T-cell (primary cell): Measurements from ENCODE around the gene LRRC34. TPM values are rescaled to one million over a fixed set of nuclear protein-coding genes. Genes with fewer than 3 reads are reported as not detected.

Source experiments
- ATAC-seq, 4 experiments: fragments of 200-7000 bp in 3 of 4; fragments of 150-1000 bp in 1 of 4; cut with Tn5 transposase; replicated peaks in 1 of 4; 1 replicate in 3 of 4; 2 replicates in 1 of 4; pipeline ENCODE4 v1.10.0; 2021; ENCODE audit warnings: moderate library complexity in 3 of 4, mild to moderate bottlenecking in 2 of 4, moderate number of reproducible peaks in 1 of 4
- CTCF ChIA-PET, 2 donors: fragments of 300-600 bp; sonication (Branson Sonifier 250); formaldehyde crosslinking; loops; one replicate each; lab custom pipeline; 2022; ENCODE audit warnings: antibody characterized with exemption in 2 of 2; lab: Charles Lee
- POLR2A ChIA-PET, 2 donors: fragments of 300-600 bp; sonication (Branson Sonifier 250); formaldehyde crosslinking; loops; one replicate each; lab custom pipeline; 2022; ENCODE audit warnings: antibody characterized with exemption in 2 of 2; lab: Charles Lee
- DNase-seq, 35 experiments: peaks; one replicate each; pipeline versions ENCODE4 v3.0.0 to v3.0.0-alpha.2; 2013 to 2023
- H3K27ac ChIP-seq: one replicate; pipeline ENCODE4 v1.5.1; 2013; ENCODE audit warnings: low read length
- H3K27me3 ChIP-seq, 2 experiments: replicated peaks in 1 of 2; 1 replicate in 1 of 2; 2 replicates in 1 of 2; pipeline versions ENCODE4 v1.6.1 to v1.7.0; 2013; ENCODE audit warnings: low read length in 1 of 2, mixed read lengths in 1 of 2; ENCODE audit not compliant: control insufficient read depth in 2 of 2, insufficient read depth in 2 of 2; ENCODE audit errors: extremely low read depth in 1 of 2
- H3K36me3 ChIP-seq, 2 donors: 1 replicate in 1 of 2; 2 replicates in 1 of 2; pipeline versions ENCODE4 v1.6.1 to v1.7.0; 2013; ENCODE audit warnings: low read length in 1 of 2; ENCODE audit not compliant: control insufficient read depth in 2 of 2, insufficient read depth in 1 of 2; ENCODE audit errors: extremely low read depth in 1 of 2
- H3K4me1 ChIP-seq, 2 experiments: 1 replicate in 1 of 2; 2 replicates in 1 of 2; pipeline versions ENCODE4 v1.6.1 to v1.7.0; 2013; ENCODE audit warnings: low read length in 2 of 2, mixed read lengths in 1 of 2; ENCODE audit not compliant: insufficient read depth in 2 of 2, control insufficient read depth in 1 of 2; ENCODE audit errors: extremely low read depth in 1 of 2
- H3K4me3 ChIP-seq, 2 donors: 1 replicate in 1 of 2; 2 replicates in 1 of 2; pipeline versions ENCODE4 v1.5.1 to v1.7.0; 2013; ENCODE audit warnings: mild to moderate bottlenecking in 2 of 2, low read length in 1 of 2, moderate library complexity in 1 of 2; ENCODE audit not compliant: control insufficient read depth in 1 of 2; ENCODE audit errors: extremely low read depth in 1 of 2
- H3K9me3 ChIP-seq: 2 replicates; pipeline ENCODE4 v1.7.0; 2013
- H3K27ac Mint-ChIP-seq, 2 donors: one replicate each; pipeline ENCODE4 v1.8.0; 2020 to 2021; ENCODE audit warnings: mild to moderate bottlenecking in 2 of 2, mixed read lengths in 2 of 2
- H3K27me3 Mint-ChIP-seq, 2 donors: one replicate each; pipeline ENCODE4 v1.8.0; 2021 to 2022; ENCODE audit warnings: mixed read lengths in 2 of 2
- H3K36me3 Mint-ChIP-seq: one replicate; pipeline ENCODE4 v1.8.0; 2021; ENCODE audit warnings: mixed read lengths
- H3K4me1 Mint-ChIP-seq, 3 donors: one replicate each; pipeline ENCODE4 v1.8.0; 2020 to 2022; ENCODE audit warnings: mixed read lengths in 3 of 3, mild to moderate bottlenecking in 1 of 3
- H3K4me3 Mint-ChIP-seq, 3 donors: one replicate each; pipeline ENCODE4 v1.8.0; 2020 to 2022; ENCODE audit warnings: mild to moderate bottlenecking in 3 of 3, mixed read lengths in 3 of 3, moderate library complexity in 3 of 3
- H3K9me3 Mint-ChIP-seq, 3 donors: one replicate each; pipeline ENCODE4 v1.8.0; 2020 to 2022; ENCODE audit warnings: mixed read lengths in 3 of 3
- WGBS: methylation state at CpG from one replicate; pipeline ENCODE4 v1.1.5; 2013; ENCODE audit warnings: missing lambda C conversion rate; ENCODE audit not compliant: insufficient coverage; 5-methylcytosine and 5-hydroxymethylcytosine counted together
- total RNA-seq, 35 experiments: library from RNA in 6 of 35; stranded (reverse) in 6 of 35; fragments of 120-200 nt in 1 of 35; gene quantifications; one replicate each; pipeline versions ENCODE4 v1.2.1 to v1.2.4 and lab custom pipeline; 2013 to 2026

Gene LRRC34
- total RNA-seq, 5 donors from 2014 or later (not counting 1 experiment from before 2014, with no cell fraction given), result 0.28 to 1.6 (median 0.92) TPM

GRCh38 chr3:169836942-169837275 lies 24.2 kb upstream of the LRRC34 start:
- DNase-seq, result no peak
- H3K27ac Mint-ChIP-seq, result no peak overlapping the region
- peaks cover 0 to 2% (median 0%) of the 10 kb centered on the region in 3 donors for H3K4me1 Mint-ChIP-seq
- Histone ChIP-seq H3K27ac (no peak overlapping the region), H3K4me3 (no peak overlapping the region), H3K27me3 (peaks cover 0 to 3% of the 10 kb centered on the region in 2 experiments), H3K9me3 (no peaks in the 10 kb centered on the region), H3K36me3 (no peaks in the 10 kb centered on the region), H3K4me1 (no peaks in the 10 kb centered on the region)
- H3K27me3 Mint-ChIP-seq, result peaks cover 13 to 14% of the 10 kb centered on the region in 2 donors
- ChIA-PET POLR2A (no interaction called here), CTCF (no interaction called here)
- ATAC-seq, result no peak
- no peak overlapping the region for H3K4me3 Mint-ChIP-seq
- WGBS, result 100% methylated on average over 3 of the region's 3 CpGs
- no peaks in the 10 kb centered on the region for H3K9me3 Mint-ChIP-seq
- no peaks in the 10 kb centered on the region for H3K36me3 Mint-ChIP-seq

- no peaks in the 10 kb centered on the region for H3K9me3 Mint-ChIP-seq
- H3K27ac ChIP-seq, result no peak overlapping the region
- no peaks in the 10 kb centered on the region for H3K36me3 Mint-ChIP-seq
- H3K9me3 ChIP-seq, result no peaks in the 10 kb centered on the region
- 86% methylated on average over 4 of the region's 5 CpGs for WGBS
- DNase-seq, result no peak
- peaks cover 0 to 2% (median 0%) of the 10 kb centered on the region in 3 donors for H3K4me1 Mint-ChIP-seq
- H3K4me1 ChIP-seq, result no peaks in the 10 kb centered on the region
- peak overlapping the region in 1 of 2 donors; percentile 10 for H3K27ac Mint-ChIP-seq
- no peak overlapping the region for H3K4me3 ChIP-seq
- H3K36me3 ChIP-seq, result no peaks in the 10 kb centered on the region
- H3K27me3 Mint-ChIP-seq, result peaks cover 12 to 13% of the 10 kb centered on the region in 2 donors
- no peak for ATAC-seq
- H3K27me3 ChIP-seq, result peaks cover 0 to 3% of the 10 kb centered on the region in 2 experiments
- H3K4me3 Mint-ChIP-seq, result no peak overlapping the region
- ChIA-PET POLR2A (no interaction called here), CTCF (no interaction called here)
Measured at GRCh38 chr3:169836078-169836941, 23.6 kb upstream of the LRRC34 start.

GRCh38 chr3:169835533-169835932 lies 22.8 kb upstream of the LRRC34 start:
- Histone ChIP-seq H3K27ac (no peak overlapping the region), H3K9me3 (no peaks in the 10 kb centered on the region), H3K27me3 (peaks cover 0 to 3% of the 10 kb centered on the region in 2 experiments), H3K36me3 (no peaks in the 10 kb centered on the region), H3K4me3 (no peak overlapping the region), H3K4me1 (no peaks in the 10 kb centered on the region)
- Mint-ChIP-seq H3K9me3 (no peaks in the 10 kb centered on the region), H3K4me1 (no peaks in the 10 kb centered on the region), H3K36me3 (no peaks in the 10 kb centered on the region), H3K4me3 (no peak overlapping the region), H3K27me3 (peaks cover 7% of the 10 kb centered on the region in 2 donors), H3K27ac (no peak overlapping the region)
- DNase-seq, result no peak
- ChIA-PET POLR2A (no interaction called here), CTCF (no interaction called here)
- no peak for ATAC-seq
- WGBS, result 55% methylated on average over 1 of the region's 1 CpG

GRCh38 chr3:169827712-169828111 lies 15.0 kb upstream of the LRRC34 start:
- Histone ChIP-seq H3K36me3 (no peaks in the 10 kb centered on the region), H3K27ac (no peak overlapping the region), H3K4me3 (no peak overlapping the region), H3K27me3 (peaks cover 0 to under 1% of the 10 kb centered on the region in 2 experiments), H3K4me1 (no peaks in the 10 kb centered on the region), H3K9me3 (no peaks in the 10 kb centered on the region)
- no peak for ATAC-seq
- no peak overlapping the region for H3K27ac Mint-ChIP-seq
- no peak overlapping the region for H3K4me3 Mint-ChIP-seq
- peaks cover 2 to 4% (median 3%) of the 10 kb centered on the region in 3 donors for H3K4me1 Mint-ChIP-seq
- ChIA-PET POLR2A (no interaction called here), CTCF (interaction anchor here (0.6 to 0.7 kb wide), 3 partner anchors 140 to 1944 kb away, joined by 3 to 6 read pairs (median 4); no protein-coding TSS in a partner anchor)
- peaks cover 3% of the 10 kb centered on the region in 2 donors for H3K27me3 Mint-ChIP-seq
- no peaks in the 10 kb centered on the region for H3K36me3 Mint-ChIP-seq
- WGBS, result 78% methylated on average over 3 of the region's 4 CpGs
- H3K9me3 Mint-ChIP-seq, result no peaks in the 10 kb centered on the region
- DNase-seq, result no peak

GRCh38 chr3:169825316-169825715 lies 12.6 kb upstream of the LRRC34 start:
- ChIA-PET CTCF (interaction anchor here (0.6 kb wide), 3 partner anchors 62 to 276 kb away, joined by 3 to 5 read pairs (median 3); no protein-coding TSS in a partner anchor), POLR2A (interaction anchor here in 1 of 2 donors (0.6 kb wide), 1 partner anchor 16 kb away, joined by 4 read pairs; no protein-coding TSS in a partner anchor)
- peaks cover 0 to 8% of the 10 kb centered on the region in 2 experiments for H3K27me3 ChIP-seq
- Mint-ChIP-seq H3K27me3 (peaks cover 7 to 15% of the 10 kb centered on the region in 2 donors), H3K27ac (no peak overlapping the region), H3K4me1 (peaks cover 2 to 4% (median 3%) of the 10 kb centered on the region in 3 donors), H3K36me3 (no peaks in the 10 kb centered on the region), H3K9me3 (no peaks in the 10 kb centered on the region), H3K4me3 (no peak overlapping the region)
- H3K4me1 ChIP-seq, result no peaks in the 10 kb centered on the region
- no peak overlapping the region for H3K4me3 ChIP-seq
- ATAC-seq (no peak), DNase-seq (no peak)
- WGBS, result no CpG with 5 or more reads among the region's 3 CpGs
- no peak overlapping the region for H3K27ac ChIP-seq
- H3K36me3 ChIP-seq, result no peaks in the 10 kb centered on the region
- no peaks in the 10 kb centered on the region for H3K9me3 ChIP-seq

- no peak overlapping the region for H3K4me3 ChIP-seq
- H3K36me3 ChIP-seq, result no peaks in the 10 kb centered on the region
- Mint-ChIP-seq H3K9me3 (no peaks in the 10 kb centered on the region), H3K36me3 (no peaks in the 10 kb centered on the region), H3K27ac (no peak overlapping the region), H3K4me1 (no peaks in the 10 kb centered on the region), H3K27me3 (peaks cover 7 to 19% of the 10 kb centered on the region in 2 donors), H3K4me3 (no peak overlapping the region)
- ATAC-seq (no peak), DNase-seq (no peak)
- CTCF ChIA-PET, result interaction anchor here (0.7 to 0.8 kb wide), 3 partner anchors 10 to 546 kb away, joined by 3 to 5 read pairs (median 4); no protein-coding TSS in a partner anchor
- no peaks in the 10 kb centered on the region for H3K9me3 ChIP-seq
- WGBS, result 100% methylated on average over 2 of the region's 6 CpGs
- no peak overlapping the region for H3K27ac ChIP-seq
- no peaks in the 10 kb centered on the region for H3K4me1 ChIP-seq
- POLR2A ChIA-PET, result no interaction called here
- peaks cover 0 to 10% of the 10 kb centered on the region in 2 experiments for H3K27me3 ChIP-seq
Measured at GRCh38 chr3:169822983-169823382, 10.3 kb upstream of the LRRC34 start.
